H1 (cell line): ENCODE results near the gene GLCE. TPM values are rescaled to one million over a fixed set of nuclear protein-coding genes. Genes with fewer than 3 reads are reported as not detected.

Source experiments
- CTCF ChIA-PET: fragments of 300-600 bp; sonication (Branson Sonifier 250); formaldehyde crosslinking; loops from one replicate; lab custom pipeline; 2021; ENCODE audit not compliant: partially characterized antibody; lab: Charles Lee
- POLR2A ChIA-PET: fragments of 300-600 bp; sonication (Branson Sonifier 250); formaldehyde crosslinking; loops from one replicate; lab custom pipeline; 2021; ENCODE audit warnings: inconsistent platforms; ENCODE audit not compliant: partially characterized antibody; lab: Charles Lee
- DNase-seq, 2 experiments: peaks; one replicate each; pipeline versions ENCODE4 v3.0.0 to v3.0.0-alpha.2; 2010 to 2022; ENCODE audit warnings: low spot score in 2 of 2, low read depth in 1 of 2, mixed read lengths in 1 of 2
- FAIRE-seq: peaks from 2 replicates; lab custom pipeline; 2011; peaks lifted over from hg19 to GRCh38; lab: Jason Lieb, UNC
- H2AFZ ChIP-seq: 2 replicates; pipeline ENCODE4 v1.8.1; 2012; ENCODE audit warnings: low read length, inconsistent platforms
- H2AK5ac ChIP-seq: 2 replicates; pipeline ENCODE4 v1.6.1; 2013; ENCODE audit warnings: low read depth, low read length
- H2BK120ac ChIP-seq: replicated peaks from 2 replicates; pipeline ENCODE3; 2013; ENCODE audit warnings: low read depth, low read length, inconsistent platforms
- H2BK12ac ChIP-seq: 2 replicates; pipeline ENCODE4 v1.6.1; 2013; ENCODE audit warnings: low read depth, low read length
- H2BK15ac ChIP-seq: 2 replicates; pipeline ENCODE4 v1.6.1; 2013; ENCODE audit warnings: low read length
- H2BK20ac ChIP-seq: 2 replicates; pipeline ENCODE4 v1.6.1; 2013; ENCODE audit warnings: low read length
- H2BK5ac ChIP-seq: 2 replicates; pipeline ENCODE4 v1.6.1; 2013; ENCODE audit warnings: low read depth, low read length
- H3K14ac ChIP-seq: 2 replicates; pipeline ENCODE4 v1.6.1; 2013; ENCODE audit warnings: inconsistent platforms; ENCODE audit not compliant: insufficient read length
- H3K18ac ChIP-seq: 2 replicates; pipeline ENCODE4 v1.6.1; 2013; ENCODE audit warnings: low read length; ENCODE audit errors: extremely low read depth
- H3K23ac ChIP-seq: 2 replicates; pipeline ENCODE4 v1.6.1; 2013; ENCODE audit warnings: inconsistent platforms; ENCODE audit not compliant: insufficient read length
- H3K23me2 ChIP-seq: 2 replicates; pipeline ENCODE4 v1.6.1; 2013; ENCODE audit warnings: low read depth, low read length
- H3K27ac ChIP-seq: 2 replicates; pipeline ENCODE4 v1.6.1; 2011; ENCODE audit warnings: low read depth, low read length, inconsistent platforms
- H3K27me3 ChIP-seq, 4 experiments: replicated peaks in 1 of 4; 1 replicate in 1 of 4; 2 replicates in 3 of 4; pipeline versions ENCODE4 v1.6.1 to v1.8.1; 2011 to 2013; ENCODE audit warnings: low read length in 3 of 4, mild to moderate bottlenecking in 3 of 4, inconsistent platforms in 2 of 4, mixed read lengths in 2 of 4, moderate library complexity in 1 of 4; ENCODE audit not compliant: control insufficient read depth in 3 of 4, insufficient read depth in 3 of 4; ENCODE audit errors: extremely low read depth in 1 of 4
- H3K36me3 ChIP-seq, 4 experiments: 2 replicates each; pipeline versions ENCODE4 v1.6.1 to v1.8.1; 2011 to 2013; ENCODE audit warnings: mild to moderate bottlenecking in 4 of 4, low read length in 3 of 4, moderate library complexity in 2 of 4, control low read depth in 1 of 4, inconsistent platforms in 1 of 4; ENCODE audit not compliant: insufficient read depth in 4 of 4, control insufficient read depth in 2 of 4
- H3K4ac ChIP-seq: replicated peaks from 2 replicates; pipeline ENCODE3; 2013; ENCODE audit warnings: low read length, low read depth, mixed read lengths, inconsistent platforms; ENCODE audit not compliant: insufficient read length
- H3K4me1 ChIP-seq, 4 experiments: replicated peaks in 1 of 4; 1 replicate in 1 of 4; 2 replicates in 3 of 4; pipeline versions ENCODE4 v1.6.1 to v1.8.1; 2011 to 2013; ENCODE audit warnings: low read length in 3 of 4, inconsistent platforms in 2 of 4, mixed read lengths in 1 of 4; ENCODE audit not compliant: insufficient read depth in 4 of 4, control insufficient read depth in 3 of 4
- H3K4me2 ChIP-seq, 2 experiments: 2 replicates each; pipeline versions ENCODE4 v1.6.1 to v1.8.1; 2011 to 2013; ENCODE audit warnings: low read depth in 2 of 2, low read length in 2 of 2, control low read depth in 1 of 2, inconsistent platforms in 1 of 2, mild to moderate bottlenecking in 1 of 2; ENCODE audit not compliant: insufficient read depth in 1 of 2
- H3K4me3 ChIP-seq, 4 experiments: fragments of 200-600, 300-600 bp in 1 of 4; sonication (generic), shearing (Covaris generic), sonication (Bioruptor Twin) in 1 of 4; 2 replicates each; pipeline versions ENCODE4 v1.5.1 to v1.8.1; 2011 to 2016; ENCODE audit warnings: low read length in 4 of 4, low read depth in 3 of 4, control low read depth in 2 of 4, inconsistent platforms in 2 of 4, mild to moderate bottlenecking in 2 of 4, mixed read lengths in 1 of 4, moderate library complexity in 1 of 4; ENCODE audit not compliant: insufficient read depth in 2 of 4; ENCODE audit errors: extremely low read depth in 1 of 4
- H3K56ac ChIP-seq: replicated peaks from 2 replicates; pipeline ENCODE3; 2013; ENCODE audit warnings: low read depth, mild to moderate bottlenecking, mixed read lengths, low read length, inconsistent platforms; ENCODE audit not compliant: insufficient read length
- H3K79me1 ChIP-seq: 2 replicates; pipeline ENCODE4 v1.6.1; 2013; ENCODE audit warnings: low read depth, low read length, control low read depth
- H3K79me2 ChIP-seq, 2 experiments: 2 replicates each; pipeline versions ENCODE4 v1.6.1 to v1.8.1; 2012 to 2013; ENCODE audit warnings: low read length in 2 of 2, mild to moderate bottlenecking in 2 of 2, inconsistent platforms in 1 of 2; ENCODE audit not compliant: insufficient read depth in 2 of 2, control insufficient read depth in 1 of 2
- H3K9ac ChIP-seq, 4 experiments: replicated peaks in 1 of 4; 1 replicate in 1 of 4; 2 replicates in 3 of 4; pipeline versions ENCODE4 v1.6.1 to v1.8.1; 2011 to 2013; ENCODE audit warnings: low read depth in 3 of 4, low read length in 3 of 4, control low read depth in 2 of 4, mild to moderate bottlenecking in 2 of 4, moderate library complexity in 2 of 4, inconsistent platforms in 1 of 4; ENCODE audit errors: extremely low read depth in 1 of 4
- H3K9me3 ChIP-seq, 2 experiments: 2 replicates each; pipeline versions ENCODE4 v1.6.1 to v1.8.1; 2012 to 2013; ENCODE audit warnings: mild to moderate bottlenecking in 2 of 2, moderate library complexity in 2 of 2, control low read depth in 1 of 2, inconsistent platforms in 1 of 2, low read depth in 1 of 2, low read length in 1 of 2, mixed read lengths in 1 of 2; ENCODE audit not compliant: insufficient read depth in 2 of 2
- H4K20me1 ChIP-seq, 2 experiments: replicated peaks in 1 of 2; 2 replicates each; pipeline versions ENCODE3 to v1.8.1; 2011 to 2013; ENCODE audit warnings: inconsistent platforms in 2 of 2, low read length in 2 of 2, mild to moderate bottlenecking in 1 of 2; ENCODE audit not compliant: insufficient read depth in 2 of 2, control insufficient read depth in 1 of 2
- H4K5ac ChIP-seq: 2 replicates; pipeline ENCODE4 v1.6.1; 2013; ENCODE audit warnings: low read length, low read depth, mixed read lengths, inconsistent platforms; ENCODE audit not compliant: insufficient read length
- H4K8ac ChIP-seq: 2 replicates; pipeline ENCODE4 v1.8.0; 2013; ENCODE audit warnings: mild to moderate bottlenecking, moderate library complexity, low read length, inconsistent platforms; ENCODE audit not compliant: insufficient read depth; ENCODE audit errors: extremely low read depth
- H4K91ac ChIP-seq: replicated peaks from 2 replicates; pipeline ENCODE3; 2013; ENCODE audit warnings: low read length, mixed read lengths, inconsistent platforms; ENCODE audit not compliant: insufficient read length
- ASH2L ChIP-seq: fragments of 200-600, 300-600 bp; sonication (generic); IDR thresholded peaks from one replicate; pipeline ENCODE4 v1.7.1; 2017; ENCODE audit warnings: low read length
- CTBP2 ChIP-seq: IDR thresholded peaks from 2 replicates; pipeline ENCODE4 v1.7.0; 2011; ENCODE audit warnings: borderline replicate concordance, mild to moderate bottlenecking, moderate library complexity, mixed read lengths, low read length; ENCODE audit not compliant: insufficient read depth, insufficient read length
- HDAC2 ChIP-seq, 2 experiments: fragments of 300-600 bp in 1 of 2; sonication (generic) in 1 of 2; IDR thresholded peaks; 2 replicates each; pipeline ENCODE4 v1.6.1; 2011 to 2012; ENCODE audit warnings: low read depth in 2 of 2, low read length in 2 of 2, mild to moderate bottlenecking in 2 of 2, moderate library complexity in 2 of 2, borderline replicate concordance in 1 of 2, inconsistent platforms in 1 of 2
- HDAC6 ChIP-seq: IDR thresholded peaks from one replicate; pipeline ENCODE4 v1.7.1; 2012; ENCODE audit warnings: low read depth, mild to moderate bottlenecking, inconsistent platforms, low read length, moderate library complexity
- POU5F1 ChIP-seq: IDR thresholded peaks from 2 replicates; pipeline ENCODE4 v1.6.1; 2011; ENCODE audit warnings: low read depth, mild to moderate bottlenecking, low read length, moderate library complexity
- SAP30 ChIP-seq: fragments of 300-600 bp; sonication (generic); IDR thresholded peaks from 2 replicates; pipeline ENCODE4 v1.7.1; 2012; ENCODE audit warnings: low read length, moderate library complexity, mild to moderate bottlenecking, inconsistent platforms; ENCODE audit not compliant: insufficient read depth, insufficient replicate concordance
- SP2 ChIP-seq: IDR thresholded peaks from 2 replicates; pipeline ENCODE4 v1.6.1; 2012; ENCODE audit warnings: mild to moderate bottlenecking, low read length, inconsistent platforms
- WGBS, 2 experiments: shearing (Covaris generic) in 1 of 2; methylation state at CpG; one replicate each; pipeline versions ENCODE4 v1.1.6 to v1.1.7; 2013 to 2015; ENCODE audit warnings: low lambda C conversion rate in 2 of 2, mixed read lengths in 2 of 2, inconsistent platforms in 1 of 2, low coverage in 1 of 2, missing lambda C conversion rate in 1 of 2; ENCODE audit not compliant: insufficient replicate concordance in 2 of 2, insufficient coverage in 1 of 2, insufficient read length in 1 of 2; ENCODE audit errors: extremely low coverage in 1 of 2, missing lambda C conversion rate in 1 of 2; 5-methylcytosine and 5-hydroxymethylcytosine counted together
- polyA plus RNA-seq, 7 experiments: library from polyadenylated mRNA; depleted of rRNA in 3 of 7; stranded (reverse) in 5 of 7; unstranded in 2 of 7; fragments of >200 nt in 5 of 7; fragments of 200-250 nt in 2 of 7; gene quantifications; 1 replicate in 5 of 7; 2 replicates in 1 of 7; 4 replicates in 1 of 7; pipeline versions ENCODE4 v1.2.1 to v1.2.3, GENCODE V29; 2011 to 2013; ENCODE audit warnings: missing spikeins in 2 of 7, mixed read lengths in 2 of 7
- total RNA-seq: library from RNA; stranded (reverse); fragmentation: NEBNext Ultra II Directional; extraction: Animal tissue kit (Norgen Biotek cat#: 25700); gene quantifications from 2 replicates; pipeline ENCODE4 v1.2.1, GENCODE V29; 2021
- TF ChIP-seq, protein P1 (sequence below): IDR thresholded peaks from 2 replicates; pipeline ENCODE4 v1.6.1; 2011; ENCODE audit warnings: low read depth, mild to moderate bottlenecking, low read length; ENCODE audit not compliant: insufficient read depth
- TF ChIP-seq, protein P2 (sequence below): IDR thresholded peaks from 2 replicates; pipeline ENCODE4 v1.6.1; 2012; ENCODE audit warnings: inconsistent platforms
- TF ChIP-seq, protein P3 (sequence below): IDR thresholded peaks from 2 replicates; pipeline ENCODE4 v1.6.1; 2012; ENCODE audit warnings: low read length, inconsistent platforms

The GLCE gene
- total and polyA plus RNA-seq, 2 of the 8 experiments (the other 6 are each of a cell fraction or from before 2014, with no cell fraction given): 17.1 to 22.7 TPM

DNA sequence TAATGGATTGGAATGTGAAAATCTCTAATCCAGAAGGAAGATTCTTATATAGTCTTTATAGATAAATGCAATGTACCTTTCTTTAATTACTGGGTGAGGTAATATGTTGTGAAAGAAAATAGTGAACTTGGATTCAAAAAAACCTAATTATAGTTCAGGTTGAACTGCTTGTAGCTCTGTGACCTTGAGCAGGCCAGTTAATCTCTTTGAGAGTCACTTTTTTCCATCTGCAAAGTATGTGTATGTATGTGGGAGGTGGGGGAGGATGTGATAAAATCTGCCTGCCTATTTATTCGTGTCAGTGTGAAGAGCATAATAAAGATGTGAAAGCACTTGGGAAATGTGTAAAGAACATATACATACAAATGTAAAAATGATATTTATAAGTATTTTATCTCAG lies 34.4 kb downstream of the GLCE start:
- peaks cover 3% of the 10 kb centered on the region; the same call in 1 of the 2 replicates for H3K79me1 ChIP-seq
- H3K18ac ChIP-seq: no peak overlapping the region
- H2BK120ac ChIP-seq: no peak overlapping the region
- FAIRE-seq: no peak
- no peak for DNase-seq
- POLR2A ChIA-PET: interaction anchor here (1.7 kb wide), 1 partner anchor 15 kb away, joined by 4 read pairs; no protein-coding TSS in a partner anchor
- no peak overlapping the region for H3K14ac ChIP-seq
- H3K4ac ChIP-seq: no peak overlapping the region
- no peak overlapping the region for H2BK12ac ChIP-seq
- peaks cover 0 to 11% (median 5%) of the 10 kb centered on the region in 4 experiments; a peak in 4 of 8 replicates for H3K36me3 ChIP-seq
- 91% methylated on average over 1 of the region's 1 CpG; no CpG with 5 or more reads in 1 of the 2 experiments for WGBS, 2 experiments
- no peaks in the 10 kb centered on the region for H3K23me2 ChIP-seq
- H4K5ac ChIP-seq: no peak overlapping the region
- no peak overlapping the region for H2BK15ac ChIP-seq
- no peak overlapping the region for H3K9ac ChIP-seq
- H3K23ac ChIP-seq: no peak overlapping the region
- H3K79me2 ChIP-seq: peaks cover 0 to 62% of the 10 kb centered on the region in 2 experiments; a peak in 2 of 4 replicates
- H4K20me1 ChIP-seq: peaks cover 0 to 1% of the 10 kb centered on the region in 2 experiments
- no peak overlapping the region for H3K4me2 ChIP-seq
- no peak overlapping the region for H3K56ac ChIP-seq
- H3K4me1 ChIP-seq: peaks cover 0 to 6% (median 3%) of the 10 kb centered on the region in 4 experiments; a peak in 3 of 7 replicates
- no peak overlapping the region for H2BK20ac ChIP-seq
- H3K27ac ChIP-seq: no peak overlapping the region
- H2AK5ac ChIP-seq: no peak overlapping the region
- no peak overlapping the region for H4K91ac ChIP-seq
- no peak overlapping the region for H2AFZ ChIP-seq
- H3K9me3 ChIP-seq: no peaks in the 10 kb centered on the region
- H2BK5ac ChIP-seq: no peak overlapping the region
- CTCF ChIA-PET: no interaction called here
- no peak overlapping the region for H4K8ac ChIP-seq
- no peak overlapping the region for H3K4me3 ChIP-seq
- no peaks in the 10 kb centered on the region for H3K27me3 ChIP-seq
- no peak for TF ChIP-seq SAP30
- TF ChIP-seq POU5F1: no peak
- TF ChIP-seq, protein P1, sequence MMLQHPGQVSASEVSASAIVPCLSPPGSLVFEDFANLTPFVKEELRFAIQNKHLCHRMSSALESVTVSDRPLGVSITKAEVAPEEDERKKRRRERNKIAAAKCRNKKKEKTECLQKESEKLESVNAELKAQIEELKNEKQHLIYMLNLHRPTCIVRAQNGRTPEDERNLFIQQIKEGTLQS: no peak
- no peak for TF ChIP-seq HDAC6
- TF ChIP-seq SP2: no peak
- TF ChIP-seq, protein P2, sequence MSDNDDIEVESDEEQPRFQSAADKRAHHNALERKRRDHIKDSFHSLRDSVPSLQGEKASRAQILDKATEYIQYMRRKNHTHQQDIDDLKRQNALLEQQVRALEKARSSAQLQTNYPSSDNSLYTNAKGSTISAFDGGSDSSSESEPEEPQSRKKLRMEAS: no peak
- TF ChIP-seq CTBP2: no peak
- TF ChIP-seq, protein P3, sequence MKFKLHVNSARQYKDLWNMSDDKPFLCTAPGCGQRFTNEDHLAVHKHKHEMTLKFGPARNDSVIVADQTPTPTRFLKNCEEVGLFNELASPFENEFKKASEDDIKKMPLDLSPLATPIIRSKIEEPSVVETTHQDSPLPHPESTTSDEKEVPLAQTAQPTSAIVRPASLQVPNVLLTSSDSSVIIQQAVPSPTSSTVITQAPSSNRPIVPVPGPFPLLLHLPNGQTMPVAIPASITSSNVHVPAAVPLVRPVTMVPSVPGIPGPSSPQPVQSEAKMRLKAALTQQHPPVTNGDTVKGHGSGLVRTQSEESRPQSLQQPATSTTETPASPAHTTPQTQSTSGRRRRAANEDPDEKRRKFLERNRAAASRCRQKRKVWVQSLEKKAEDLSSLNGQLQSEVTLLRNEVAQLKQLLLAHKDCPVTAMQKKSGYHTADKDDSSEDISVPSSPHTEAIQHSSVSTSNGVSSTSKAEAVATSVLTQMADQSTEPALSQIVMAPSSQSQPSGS: no peak
- TF ChIP-seq HDAC2 (IDR thresholded peaks at IDR 0.05; ENCODE audit: borderline replicate concordance in 1 of 2, low read depth in 2 of 2, low read length in 2 of 2): no peak
- TF ChIP-seq ASH2L: no peak
